Endodermal cell (in vitro differentiated cells): ENCODE results near the gene SDK1. TPM values are rescaled to one million over a fixed set of nuclear protein-coding genes. Genes with fewer than 3 reads are reported as not detected.
"Not testable (repeated sequence)": the region's sequence is repeated elsewhere in the genome, so short reads cannot be mapped to it uniquely, and the experiment has no call there.

Experiments
- DNase-seq: peaks from one replicate; pipeline ENCODE4 v3.0.0-alpha.2; 2017
- H3K27ac ChIP-seq: 2 replicates; pipeline ENCODE4 v1.5.1; 2013; ENCODE audit warnings: mild to moderate bottlenecking, low read depth, low read length, moderate library complexity
- H3K27me3 ChIP-seq: 2 replicates; pipeline ENCODE4 v1.6.1; 2013; ENCODE audit warnings: mild to moderate bottlenecking, low read length, moderate library complexity; ENCODE audit not compliant: insufficient read depth, control insufficient read depth, poor library complexity, severe bottlenecking
- H3K36me3 ChIP-seq: 2 replicates; pipeline ENCODE4 v1.7.0; 2013; ENCODE audit warnings: mild to moderate bottlenecking, low read length, moderate library complexity; ENCODE audit not compliant: control insufficient read depth, insufficient read depth
- H3K4me1 ChIP-seq: one replicate; pipeline ENCODE4 v1.7.0; 2013; ENCODE audit warnings: low read length; ENCODE audit not compliant: control insufficient read depth, insufficient read depth
- H3K4me3 ChIP-seq: 2 replicates; pipeline ENCODE4 v1.5.1; 2013; ENCODE audit warnings: mild to moderate bottlenecking, low read length, moderate library complexity
- H3K9ac ChIP-seq: 2 replicates; pipeline ENCODE4 v1.6.1; 2013; ENCODE audit warnings: mild to moderate bottlenecking, low read length, moderate library complexity; ENCODE audit not compliant: poor library complexity, severe bottlenecking; ENCODE audit errors: extremely low read depth
- H3K9me3 ChIP-seq: 2 replicates; pipeline ENCODE4 v1.6.1; 2013; ENCODE audit warnings: mild to moderate bottlenecking, low read length, moderate library complexity; ENCODE audit not compliant: control insufficient read depth
- H3K27ac Mint-ChIP-seq: 2 replicates; pipeline ENCODE4 v1.8.0; 2020; ENCODE audit warnings: mixed read lengths
- H3K27me3 Mint-ChIP-seq: 2 replicates; pipeline ENCODE4 v1.8.0; 2021; ENCODE audit warnings: mild to moderate bottlenecking, mixed read lengths; ENCODE audit not compliant: insufficient read depth
- H3K36me3 Mint-ChIP-seq: 2 replicates; pipeline ENCODE4 v1.8.0; 2020; ENCODE audit warnings: low read depth, mixed read lengths
- H3K4me1 Mint-ChIP-seq: 2 replicates; pipeline ENCODE4 v1.8.0; 2020; ENCODE audit warnings: mixed read lengths
- H3K4me3 Mint-ChIP-seq: 2 replicates; pipeline ENCODE4 v1.8.0; 2020; ENCODE audit warnings: mild to moderate bottlenecking, moderate library complexity, mixed read lengths
- H3K9me3 Mint-ChIP-seq: 2 replicates; pipeline ENCODE4 v1.8.0; 2020; ENCODE audit warnings: mild to moderate bottlenecking, mixed read lengths
- WGBS, 2 experiments: methylation state at CpG; one replicate each; pipeline versions ENCODE4 v1.1.5 to v1.1.7; 2013; ENCODE audit warnings: missing lambda C conversion rate in 2 of 2, mixed read lengths in 1 of 2; ENCODE audit not compliant: insufficient coverage in 1 of 2, insufficient read length in 1 of 2; 5-methylcytosine and 5-hydroxymethylcytosine counted together
- total RNA-seq, 2 donors: library from RNA; stranded (reverse); fragmentation: NEBNext Ultra II Directional in 1 of 2; extraction: Animal tissue kit (Norgen Biotek cat#: 25700) in 1 of 2; gene quantifications; 2 replicates in 1 of 2; 3 replicates in 1 of 2; pipeline ENCODE4 v1.2.1, GENCODE V29; 2021
- TF ChIP-seq, protein P1 (sequence below): fragments of 200-600 bp; sonication (generic); conservative IDR thresholded peaks from 2 replicates; pipeline ENCODE4 v1.5.0; 2021; ENCODE audit warnings: antibody characterized with exemption, mild to moderate bottlenecking

SDK1 gene
- total RNA-seq, 2 donors from 2014 or later, result 22.7 to 23.1 TPM

GRCh38 chr7:4255336-4255735, 954.3 kb downstream of the SDK1 start:
- TF ChIP-seq, protein P1, sequence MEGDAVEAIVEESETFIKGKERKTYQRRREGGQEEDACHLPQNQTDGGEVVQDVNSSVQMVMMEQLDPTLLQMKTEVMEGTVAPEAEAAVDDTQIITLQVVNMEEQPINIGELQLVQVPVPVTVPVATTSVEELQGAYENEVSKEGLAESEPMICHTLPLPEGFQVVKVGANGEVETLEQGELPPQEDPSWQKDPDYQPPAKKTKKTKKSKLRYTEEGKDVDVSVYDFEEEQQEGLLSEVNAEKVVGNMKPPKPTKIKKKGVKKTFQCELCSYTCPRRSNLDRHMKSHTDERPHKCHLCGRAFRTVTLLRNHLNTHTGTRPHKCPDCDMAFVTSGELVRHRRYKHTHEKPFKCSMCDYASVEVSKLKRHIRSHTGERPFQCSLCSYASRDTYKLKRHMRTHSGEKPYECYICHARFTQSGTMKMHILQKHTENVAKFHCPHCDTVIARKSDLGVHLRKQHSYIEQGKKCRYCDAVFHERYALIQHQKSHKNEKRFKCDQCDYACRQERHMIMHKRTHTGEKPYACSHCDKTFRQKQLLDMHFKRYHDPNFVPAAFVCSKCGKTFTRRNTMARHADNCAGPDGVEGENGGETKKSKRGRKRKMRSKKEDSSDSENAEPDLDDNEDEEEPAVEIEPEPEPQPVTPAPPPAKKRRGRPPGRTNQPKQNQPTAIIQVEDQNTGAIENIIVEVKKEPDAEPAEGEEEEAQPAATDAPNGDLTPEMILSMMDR, result no peak
- no peaks in the 10 kb centered on the region for H3K27me3 Mint-ChIP-seq

GRCh38 chr7:4256286-4256685, 955.2 kb downstream of the SDK1 start:
- Mint-ChIP-seq H3K27me3 (no peaks in the 10 kb centered on the region), H3K36me3 (no peaks in the 10 kb centered on the region), H3K27ac (no peak overlapping the region), H3K9me3 (peaks cover 4% of the 10 kb centered on the region), H3K4me1 (no peaks in the 10 kb centered on the region), H3K4me3 (no peak overlapping the region)
- Histone ChIP-seq H3K4me3 (no peak overlapping the region), H3K27me3 (no peaks in the 10 kb centered on the region), H3K36me3 (no peaks in the 10 kb centered on the region), H3K27ac (no peak overlapping the region), H3K9me3 (no peaks in the 10 kb centered on the region), H3K4me1 (no peaks in the 10 kb centered on the region), H3K9ac (no peak overlapping the region)
- DNase-seq, result peak; percentile 12
- WGBS, 2 experiments, result 89 to 92% methylated on average over 8 of the region's 8 CpGs
- TF ChIP-seq, protein P1, result no peak

More at GRCh38 chr7:4255336-4255735, 954.3 kb downstream of the SDK1 start:
- H3K4me3 Mint-ChIP-seq, result no peak overlapping the region
- Histone ChIP-seq H3K27me3 (no peaks in the 10 kb centered on the region), H3K4me1 (no peaks in the 10 kb centered on the region), H3K9ac (no peak overlapping the region), H3K27ac (no peak overlapping the region), H3K36me3 (no peaks in the 10 kb centered on the region), H3K9me3 (no peaks in the 10 kb centered on the region), H3K4me3 (no peak overlapping the region)
- no peak overlapping the region for H3K27ac Mint-ChIP-seq
- 92 to 95% methylated on average over 5 to 6 of the region's 6 CpGs for WGBS, 2 experiments
- peaks cover 4% of the 10 kb centered on the region for H3K9me3 Mint-ChIP-seq
- no peaks in the 10 kb centered on the region for H3K4me1 Mint-ChIP-seq
- peak; percentile 9 for DNase-seq
- H3K36me3 Mint-ChIP-seq, result no peaks in the 10 kb centered on the region

- Histone ChIP-seq H3K27me3 (no peaks in the 10 kb centered on the region), H3K9ac (no peak overlapping the region), H3K4me1 (no peaks in the 10 kb centered on the region), H3K9me3 (no peaks in the 10 kb centered on the region), H3K4me3 (no peak overlapping the region), H3K27ac (no peak overlapping the region), H3K36me3 (no peaks in the 10 kb centered on the region)
- DNase-seq, result peak; percentile 24
- no peaks in the 10 kb centered on the region for H3K36me3 Mint-ChIP-seq
- H3K4me1 Mint-ChIP-seq, result no peaks in the 10 kb centered on the region
- H3K27me3 Mint-ChIP-seq, result no peaks in the 10 kb centered on the region
- TF ChIP-seq, protein P1, result no peak
- no peak overlapping the region for H3K27ac Mint-ChIP-seq
- no peak overlapping the region for H3K4me3 Mint-ChIP-seq
- 88% methylated on average over 12 to 15 of the region's 15 CpGs for WGBS, 2 experiments
- H3K9me3 Mint-ChIP-seq, result peaks cover 3% of the 10 kb centered on the region
Observed at GRCh38 chr7:4257146-4258111, 956.4 kb downstream of the SDK1 start.

GRCh38 chr7:4260116-4260515, 959.1 kb downstream of the SDK1 start:
- not testable (repeated sequence) for H3K36me3 ChIP-seq, H3K9ac ChIP-seq, DNase-seq, H3K27ac ChIP-seq, H3K27me3 ChIP-seq, H3K27me3 Mint-ChIP-seq, H3K4me3 ChIP-seq, H3K9me3 Mint-ChIP-seq, H3K27ac Mint-ChIP-seq, H3K9me3 ChIP-seq, H3K4me1 Mint-ChIP-seq, H3K4me3 Mint-ChIP-seq, H3K4me1 ChIP-seq, H3K36me3 Mint-ChIP-seq
- WGBS, 2 experiments, result 93% methylated on average over 13 of the region's 15 CpGs; no CpG with 5 or more reads in 1 of the 2 experiments
